CD4-positive, alpha-beta T cell treated with Interferon alpha-2 for 1 hour (primary cell): ENCODE results near the gene IKZF1.

Source experiments
- DNase-seq, 2 donors: peaks; one replicate each; pipeline ENCODE4 v3.0.0-alpha.2; 2020 to 2022

IKZF1 gene

DNA sequence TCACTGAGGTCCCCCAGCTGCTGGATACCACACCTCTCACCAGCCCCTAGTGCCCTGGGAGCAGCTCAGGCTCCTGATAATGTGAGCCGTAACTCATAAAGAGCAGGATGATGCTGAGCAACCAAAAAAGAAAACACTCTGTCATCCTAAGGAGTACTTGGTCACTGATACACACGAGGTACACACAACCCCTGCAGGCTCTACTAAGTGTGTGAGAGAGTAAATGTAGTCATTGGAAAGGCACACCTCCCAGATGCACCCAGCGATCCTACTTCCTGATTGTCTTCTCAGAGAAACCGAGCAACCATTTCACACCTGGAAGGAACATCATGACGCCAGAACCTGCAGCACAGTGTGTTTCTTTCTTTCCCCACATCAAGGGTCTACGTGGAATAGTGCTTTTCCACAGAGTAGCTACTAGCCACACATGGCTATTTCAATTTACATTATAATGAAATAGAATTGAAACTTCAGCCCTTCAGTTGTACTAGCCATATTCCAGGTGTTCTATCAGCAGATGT lies 111.4 kb downstream of the IKZF1 start:
- no peak for DNase-seq

DNA sequence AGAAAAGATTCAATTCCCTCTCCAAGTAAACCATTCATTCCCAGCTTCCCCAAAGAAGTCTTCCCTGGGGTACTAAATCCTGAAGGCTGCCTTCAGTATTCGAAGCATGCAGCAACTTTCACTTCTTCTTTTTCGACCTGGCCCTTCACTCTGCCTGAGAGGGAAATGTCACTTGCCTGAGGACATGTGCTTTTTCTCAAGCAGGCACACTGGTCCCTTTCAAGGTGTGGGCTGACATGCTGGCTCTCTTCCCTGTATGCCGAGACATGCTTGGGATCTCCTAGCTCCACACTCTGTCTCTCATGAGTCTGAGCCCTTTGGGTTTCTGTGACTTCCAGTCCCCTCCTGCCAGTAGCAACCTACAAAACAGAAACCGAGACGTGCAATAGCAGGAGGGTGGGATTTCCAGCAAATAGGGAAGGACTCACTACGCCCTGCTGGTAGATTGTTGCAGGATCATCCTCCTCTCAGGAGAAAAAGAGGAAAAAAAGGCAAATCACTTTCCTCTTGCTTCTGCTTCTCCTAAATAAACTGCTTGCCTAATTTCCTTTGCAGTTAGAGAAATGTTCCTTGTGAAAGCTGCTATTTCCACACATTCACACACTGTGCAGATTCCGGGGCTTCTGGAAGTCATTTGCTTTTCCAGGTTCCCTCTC lies 112.1 kb downstream of the IKZF1 start:
- peak in 1 of 2 donors; percentile 40 for DNase-seq

DNA sequence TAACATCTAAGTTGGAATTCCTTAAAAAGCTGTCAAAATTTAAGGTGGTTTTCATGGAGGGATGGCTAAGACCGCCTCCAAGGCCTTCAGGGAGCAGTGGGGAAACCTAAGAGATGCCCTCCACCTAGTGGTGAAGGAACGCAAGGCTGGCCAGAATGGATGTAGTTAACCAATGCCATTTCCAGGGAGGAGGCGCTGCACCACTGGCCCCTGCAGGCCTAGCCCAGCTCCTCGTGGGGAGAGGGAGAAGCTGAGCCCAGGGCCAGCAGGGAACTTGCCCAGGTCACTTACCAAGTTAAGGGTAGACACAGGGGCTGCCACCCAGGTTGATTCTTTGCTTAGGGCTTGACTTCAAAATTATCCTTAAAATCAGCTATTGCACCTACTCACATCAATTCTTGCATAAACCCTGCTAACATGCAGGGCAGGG lies 113.6 kb downstream of the IKZF1 start:
- DNase-seq, result peak; percentile 75 to 82

DNA sequence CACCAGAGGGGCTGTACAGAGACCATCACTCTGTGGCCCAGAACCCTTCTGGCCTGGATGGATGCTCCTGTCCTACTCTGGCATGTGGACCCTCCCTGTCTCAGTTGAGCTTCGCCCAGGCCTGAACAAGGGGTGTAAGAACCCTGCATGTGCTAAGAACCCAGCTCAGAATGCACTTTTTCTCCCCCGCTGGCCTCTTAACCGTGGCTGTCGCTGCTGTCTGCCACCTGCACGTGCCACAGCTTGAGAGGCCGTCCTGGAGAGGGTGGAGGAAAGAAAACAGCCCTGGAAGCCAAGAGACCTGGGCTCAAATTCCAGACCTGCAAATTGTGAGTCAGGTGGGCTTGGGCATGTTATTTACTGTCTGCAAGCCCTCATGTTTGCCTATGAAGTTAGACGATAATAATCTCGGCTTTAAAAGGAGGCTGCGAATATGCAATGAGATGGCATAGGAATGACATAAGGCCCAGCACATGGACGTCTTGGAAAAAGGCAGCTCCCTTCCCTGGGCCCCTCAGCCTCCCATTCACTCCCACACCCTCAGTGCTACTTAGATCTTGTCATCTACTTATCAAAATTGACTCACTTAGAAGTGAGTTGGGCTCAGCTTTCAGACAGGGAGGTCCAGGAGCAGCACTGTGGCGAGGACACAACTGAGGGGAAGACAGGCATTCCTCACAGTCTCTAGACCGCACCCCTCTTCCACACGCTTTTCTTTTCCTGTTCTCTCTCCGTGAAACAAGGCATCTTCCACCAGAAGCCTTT lies 114.2 kb downstream of the IKZF1 start:
- DNase-seq, result no peak

DNA sequence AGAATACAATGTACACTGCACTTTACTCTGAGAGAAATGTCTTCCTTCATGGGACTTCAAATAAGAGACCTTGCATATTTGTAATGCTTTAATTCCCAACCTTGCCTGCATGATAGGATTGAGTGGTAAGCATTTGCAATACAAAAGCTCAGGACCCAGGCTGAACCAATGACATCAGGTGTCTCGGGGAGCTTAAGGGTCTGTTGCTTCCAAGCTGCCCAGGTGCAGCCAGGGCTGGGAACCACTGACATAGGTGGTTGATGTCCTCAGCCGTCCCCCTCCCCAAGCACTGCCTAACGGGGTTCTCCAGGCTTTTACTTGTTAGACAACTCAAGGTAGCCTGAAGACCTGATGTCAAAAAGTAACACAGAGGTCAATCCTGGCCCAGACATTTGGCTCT lies 116.5 kb downstream of the IKZF1 start:
- DNase-seq, result no peak

DNA sequence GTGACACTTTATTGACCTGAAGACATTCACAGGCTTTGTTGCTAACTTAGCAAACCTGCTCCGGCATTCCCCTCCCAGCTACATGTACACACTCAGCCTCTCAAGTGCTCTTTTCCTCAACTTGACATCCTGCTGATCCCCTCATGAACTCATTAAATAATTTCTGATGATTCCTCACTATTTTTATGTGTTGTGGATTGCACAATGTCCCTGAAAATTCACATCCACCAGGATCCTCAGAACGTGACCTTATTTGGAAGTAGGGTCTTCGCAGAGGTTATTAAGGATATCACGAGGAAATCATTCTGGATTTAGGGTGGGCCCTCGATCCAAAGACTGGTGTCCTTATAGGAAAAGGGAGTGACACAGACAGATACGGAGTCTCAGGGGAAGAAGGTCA lies 118.3 kb downstream of the IKZF1 start:
- no peak for DNase-seq

DNA sequence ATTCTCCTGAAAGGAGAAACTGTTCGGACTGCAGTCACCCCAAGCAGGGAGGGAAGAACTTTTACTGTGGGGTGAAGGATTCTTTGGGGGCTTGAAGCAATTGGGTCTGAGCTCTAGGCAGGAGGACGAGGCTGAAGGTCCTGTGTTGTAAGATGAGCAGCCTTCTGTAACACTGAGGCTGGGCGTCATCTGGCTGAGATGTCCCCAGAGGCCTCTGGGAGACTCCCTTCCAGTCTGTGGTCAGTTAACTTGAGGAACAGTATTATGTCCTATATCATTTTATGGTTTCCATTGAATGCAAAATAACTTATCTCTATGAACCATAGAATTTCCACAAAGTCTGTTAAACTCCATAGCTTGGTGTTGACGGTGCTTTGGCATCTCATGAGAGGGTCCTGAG lies 119.3 kb downstream of the IKZF1 start:
- DNase-seq, result no peak

DNA sequence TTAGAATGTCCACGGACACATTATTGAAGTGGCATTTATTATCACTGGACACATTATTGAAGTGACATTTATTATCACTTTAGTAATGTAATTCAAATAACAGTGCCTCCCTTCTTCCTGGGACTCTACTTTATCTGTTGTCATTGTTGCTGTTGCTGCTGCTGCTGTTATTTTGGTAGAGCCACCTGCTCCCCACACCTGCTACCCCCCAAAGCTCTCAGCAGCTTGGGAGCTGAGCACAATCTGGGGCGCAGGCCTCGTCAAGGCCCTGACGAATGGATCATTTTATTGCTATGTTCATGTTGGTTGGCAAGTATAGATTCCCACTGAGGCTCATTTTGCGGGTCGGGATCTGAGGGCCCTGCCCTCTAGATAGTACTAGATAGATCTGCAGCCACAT lies 120.8 kb downstream of the IKZF1 start:
- DNase-seq, result no peak

DNA sequence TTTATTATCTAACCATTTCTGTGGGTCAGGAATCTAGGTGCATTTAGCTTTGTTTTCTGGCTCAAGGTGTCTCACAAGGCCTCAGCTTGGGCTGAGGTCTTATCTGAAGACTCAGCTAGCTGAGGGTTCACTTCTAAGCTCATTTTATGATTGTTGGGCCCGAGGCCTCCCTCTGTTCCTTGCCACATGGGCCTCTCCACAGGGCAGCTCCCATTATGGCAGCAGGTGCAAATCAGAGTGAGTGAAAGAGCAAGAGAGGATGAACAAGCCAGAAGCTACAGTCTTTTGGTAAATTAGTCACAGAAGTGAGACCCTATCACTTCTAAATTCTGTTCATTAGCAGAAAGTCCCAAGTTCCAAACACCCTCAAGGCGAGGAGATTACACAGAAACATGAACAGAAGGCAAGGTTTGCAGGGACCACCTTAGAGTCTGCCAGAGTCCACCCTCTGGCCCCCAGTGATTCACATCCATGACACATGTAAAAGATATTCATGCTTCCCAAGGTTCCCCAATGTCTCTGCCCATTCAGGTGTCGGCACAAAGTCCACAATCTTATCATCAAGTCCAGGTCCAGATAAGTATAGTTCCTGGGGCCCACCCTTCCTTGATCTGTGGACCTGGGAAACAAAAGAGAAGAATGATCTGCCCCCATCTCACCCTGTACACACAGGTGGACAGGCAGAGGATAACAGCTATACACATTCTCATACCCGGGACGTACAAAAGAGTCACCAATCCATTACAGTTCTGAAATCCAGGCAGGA lies 121.9 kb downstream of the IKZF1 start:
- DNase-seq, result no peak

DNA sequence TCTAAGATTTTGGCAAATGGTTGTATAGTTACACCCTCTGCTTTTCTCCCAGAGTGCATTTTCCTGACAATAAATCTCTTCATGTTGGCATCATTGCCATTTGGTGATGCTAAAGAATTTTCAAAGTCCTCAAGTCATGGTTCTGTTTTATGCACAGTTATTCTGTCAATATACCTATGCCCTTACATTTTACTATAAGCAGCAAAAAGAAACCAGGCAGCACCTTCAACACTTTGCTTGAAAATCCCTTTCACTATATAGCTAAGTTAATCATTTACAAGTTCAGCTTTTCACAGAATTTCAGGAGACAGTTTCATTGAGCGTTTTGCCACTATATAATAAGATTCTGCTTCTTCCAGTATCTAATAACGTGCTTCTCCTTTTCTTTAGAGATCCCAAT lies 123.0 kb downstream of the IKZF1 start:
- no peak for DNase-seq

DNA sequence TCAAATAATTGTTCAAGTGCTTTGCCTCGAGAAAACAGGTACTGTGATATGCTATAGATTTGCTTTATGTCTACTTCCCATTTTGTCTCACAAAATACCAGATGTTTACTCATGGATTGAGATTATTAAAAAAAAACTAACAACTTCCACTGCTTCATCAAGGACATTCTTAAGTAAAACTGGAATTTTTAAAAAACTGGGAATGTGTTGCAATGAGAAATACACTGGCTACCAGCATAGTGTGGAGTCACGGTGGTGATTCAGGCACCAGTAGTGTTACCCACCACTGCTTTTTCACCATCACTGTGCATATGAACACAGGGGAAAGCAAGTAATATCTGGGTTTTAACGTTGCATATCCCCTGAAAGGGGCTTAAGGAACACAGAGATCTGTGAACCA lies 124.4 kb downstream of the IKZF1 start:
- DNase-seq, result no peak

DNA sequence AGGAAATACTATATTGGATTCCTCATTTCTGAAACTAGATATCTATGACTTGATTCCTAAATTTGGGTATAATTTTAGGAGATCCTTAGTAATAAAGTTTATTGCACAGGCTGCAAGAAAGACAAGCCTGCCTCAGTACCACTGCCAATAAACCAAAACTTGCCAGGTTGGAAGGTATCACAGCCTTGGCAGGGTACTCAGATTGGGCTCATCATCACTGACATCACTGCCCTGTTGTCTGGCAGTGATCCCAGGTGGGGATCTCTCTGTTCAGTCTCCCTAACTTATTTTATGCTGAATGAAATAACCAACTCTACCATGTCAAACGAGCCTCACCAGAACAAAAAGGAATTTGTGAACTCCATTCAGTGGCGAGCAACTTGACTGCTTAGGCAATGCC lies 126.8 kb downstream of the IKZF1 start:
- DNase-seq, result no peak

DNA sequence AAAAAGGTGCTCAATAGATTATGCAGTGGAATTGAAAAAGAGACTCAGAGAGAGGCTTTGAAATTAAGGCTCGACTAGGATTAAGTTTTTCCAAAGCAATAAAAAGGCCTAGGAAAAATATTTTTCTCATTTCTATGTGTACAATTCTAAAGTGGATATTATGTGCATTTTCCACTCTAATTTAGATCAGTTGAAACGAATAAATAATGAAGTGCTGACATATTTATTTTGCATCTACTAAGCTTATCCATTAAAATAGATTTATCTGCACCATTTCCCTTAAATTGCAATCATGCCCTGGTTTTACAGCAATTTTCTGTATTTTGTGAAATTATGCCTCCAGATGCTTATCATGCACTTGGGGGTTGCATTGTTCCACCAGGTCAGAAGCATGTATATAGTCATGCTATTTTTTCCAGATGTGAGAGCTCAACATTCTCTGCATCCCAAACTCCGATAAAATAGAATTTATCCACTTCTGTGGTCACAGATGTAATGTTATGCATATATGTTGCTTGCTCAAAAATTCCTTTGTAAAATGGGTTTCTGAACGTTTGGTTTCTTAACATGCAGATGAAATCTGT lies 127.3 kb downstream of the IKZF1 start:
- DNase-seq, result no peak

DNA sequence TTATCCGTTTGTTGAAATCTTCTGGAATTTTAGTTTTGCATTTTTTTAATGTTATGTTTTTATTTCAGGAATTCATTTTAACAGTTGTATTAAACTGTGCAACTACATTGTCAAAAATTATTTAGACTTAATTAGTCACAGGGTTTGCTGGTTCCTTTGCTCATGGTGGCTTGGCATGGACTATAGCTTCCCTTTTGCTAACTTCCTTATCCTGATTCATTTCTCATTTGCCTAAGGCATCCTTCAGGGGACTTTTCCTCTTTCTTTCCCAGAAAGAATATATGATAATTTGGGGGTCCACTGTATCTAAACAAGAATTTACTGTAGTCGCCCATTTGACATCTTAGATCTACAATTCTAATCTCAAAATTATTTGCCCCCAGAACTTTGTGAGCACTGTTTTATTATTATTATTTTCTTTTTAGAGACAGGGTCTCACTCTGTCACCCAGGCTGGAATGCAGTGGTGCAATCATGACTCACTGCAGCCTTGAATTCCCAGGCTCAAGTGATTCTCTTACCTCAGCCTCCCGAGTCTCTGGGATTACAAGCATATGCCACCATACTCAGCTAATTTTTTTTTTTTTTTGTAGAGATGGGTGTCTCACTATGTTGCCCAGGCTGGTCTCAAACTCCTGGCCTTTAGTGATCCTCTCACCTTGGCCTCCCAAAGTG lies 131.8 kb downstream of the IKZF1 start:
- DNase-seq, result no peak

DNA sequence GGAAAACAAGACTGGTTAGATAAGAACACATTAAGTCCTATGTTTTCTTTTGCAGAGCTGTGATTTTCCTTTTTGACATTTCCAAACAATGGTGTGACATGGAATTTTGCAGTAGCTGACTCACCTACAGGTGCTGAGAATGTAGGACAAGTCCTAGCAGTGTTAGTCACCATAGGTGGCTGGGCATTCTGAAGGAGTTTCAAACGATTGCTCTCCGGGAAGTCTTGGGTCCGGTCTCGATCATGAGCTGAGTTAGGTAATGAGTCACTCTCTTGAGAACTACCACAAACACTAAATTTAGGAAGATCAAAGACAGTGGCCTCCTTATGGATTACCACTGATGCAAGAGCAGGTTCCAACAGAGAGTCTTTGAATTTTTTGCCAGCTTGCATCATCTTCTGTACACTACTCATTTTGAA lies 142.0 kb downstream of the IKZF1 start:
- DNase-seq, result no peak

DNA sequence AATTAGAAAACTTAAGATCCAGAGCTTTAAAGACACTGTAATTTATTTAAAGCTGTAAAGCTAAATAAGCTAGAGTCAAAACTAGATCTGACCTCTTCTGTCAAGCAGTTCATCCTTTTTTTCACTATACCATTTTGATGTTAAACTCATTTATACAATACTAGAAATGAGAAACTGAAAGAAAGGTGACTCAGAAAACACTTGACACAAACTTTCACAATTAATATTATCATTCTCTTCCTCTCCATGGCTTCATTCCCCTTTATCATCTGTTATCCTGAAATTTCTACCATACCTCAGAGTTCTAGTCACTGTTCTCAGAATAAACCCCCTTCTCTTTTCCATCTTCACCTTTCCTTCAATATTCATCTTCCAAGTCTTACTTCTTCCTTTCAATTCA lies 144.3 kb downstream of the IKZF1 start:
- no peak for DNase-seq

DNA sequence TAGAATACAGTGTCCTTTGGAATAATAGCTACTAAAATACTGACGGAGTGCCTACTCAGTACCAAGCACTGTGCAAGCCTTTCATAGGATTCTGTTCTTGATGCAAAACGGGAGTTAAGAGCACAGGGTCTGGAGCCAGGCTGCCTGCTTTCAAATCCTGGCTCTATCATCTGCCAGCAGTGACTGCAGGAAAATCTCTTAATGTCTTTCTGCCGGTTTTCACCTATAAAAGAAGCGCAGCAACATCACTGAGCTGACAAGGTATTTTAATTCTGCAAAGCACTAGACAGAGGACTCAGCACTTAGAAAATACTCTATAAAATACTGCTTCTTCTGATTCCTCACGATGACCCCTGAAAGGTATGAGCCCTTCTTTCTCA lies 145.0 kb downstream of the IKZF1 start:
- no peak for DNase-seq

DNA sequence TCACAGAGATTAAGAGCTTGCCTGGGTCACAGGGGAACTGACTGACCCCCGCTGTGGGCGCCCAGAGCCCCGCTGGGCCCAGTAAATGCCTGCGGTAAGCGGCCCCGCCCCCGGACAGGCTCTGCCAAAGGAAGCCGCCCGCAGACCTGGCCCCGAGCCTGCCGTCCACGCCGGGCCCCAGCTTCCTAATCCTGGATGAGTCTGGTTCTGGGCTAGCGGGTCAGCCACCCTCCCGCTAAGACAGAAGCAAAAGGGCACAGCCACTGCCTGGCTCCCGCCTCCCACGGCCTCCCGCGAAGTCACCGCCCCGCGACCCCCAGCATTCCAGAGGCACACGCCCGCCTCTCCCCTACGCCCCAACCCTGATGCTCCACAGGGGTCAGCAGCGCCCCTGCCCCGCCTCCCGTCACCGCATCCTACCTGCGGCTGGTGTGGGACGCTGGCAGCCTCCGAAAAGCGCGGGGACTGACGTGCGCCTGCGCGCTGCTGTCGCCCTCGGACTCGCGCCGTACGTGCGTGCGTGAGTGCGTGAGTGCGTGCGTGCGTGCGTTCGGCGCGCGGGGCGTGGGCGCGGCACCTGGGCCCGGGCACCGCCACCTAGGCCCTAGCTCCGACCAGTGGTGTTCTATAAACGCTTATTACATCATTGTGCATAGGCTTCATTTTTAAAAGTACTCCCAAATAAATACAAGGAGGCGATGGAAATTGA lies 145.5 kb downstream of the IKZF1 start, which contains the start of gene FIGNL1:
Gene FIGNL1, minus strand, starts transcription at position 470 of the 709 bp plus-strand sequence. CDS start 3,063 bp downstream, outside the sequence.
- DNase-seq, result peak; percentile 76 to 78

DNA sequence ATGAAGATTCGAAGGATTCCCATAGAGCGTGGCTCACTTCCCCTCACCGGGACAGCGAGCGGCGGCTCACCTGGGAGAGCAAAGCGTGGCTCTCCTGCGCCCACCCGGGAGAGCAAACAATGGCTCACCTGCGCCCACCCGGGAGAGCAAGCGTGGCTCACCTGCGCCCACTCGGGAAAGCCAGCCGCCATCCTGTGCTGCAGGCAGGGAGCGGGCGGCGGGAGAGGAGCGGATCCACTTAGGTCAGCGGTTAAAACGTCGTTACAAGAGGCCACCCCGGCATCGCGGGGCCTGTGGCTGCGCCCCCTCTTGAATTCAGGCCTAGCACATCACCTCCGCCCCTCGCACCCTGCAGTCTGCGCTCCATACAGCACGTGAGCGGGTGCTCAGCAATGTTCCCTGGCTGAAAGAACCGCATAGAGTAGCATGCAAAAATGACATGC lies 146.1 kb downstream of the IKZF1 start:
- DNase-seq, result peak in 1 of 2 donors; percentile 33
